LNCAP (cell line): ENCODE data around the gene NRP1.

Experiments used
- TF ChIP-seq, protein P1 (sequence below): fragments of 450-650 bp; IDR thresholded peaks from 2 replicates; pipeline ENCODE4 v1.5.1; 2017; ENCODE audit warnings: mild to moderate bottlenecking

The NRP1 gene

DNA sequence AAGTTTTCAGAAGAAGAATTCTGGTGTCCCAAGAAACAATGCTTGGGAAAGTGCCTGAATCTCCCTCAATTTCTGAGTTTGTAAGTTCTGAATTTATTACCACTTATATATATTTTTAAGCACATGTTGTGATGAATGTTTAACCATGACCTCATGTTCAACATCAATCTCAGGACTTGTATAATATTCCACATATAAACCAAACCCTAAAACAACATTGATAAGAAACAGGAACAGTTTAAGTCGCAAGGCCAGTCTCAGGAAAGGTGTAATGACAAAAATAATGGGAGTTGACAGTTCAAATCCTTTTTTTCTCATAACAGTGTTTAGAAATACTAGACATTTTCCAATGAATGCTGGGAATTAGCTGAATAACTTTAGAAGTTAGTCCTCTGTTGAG lies 22.8 kb downstream of the NRP1 start:
- TF ChIP-seq, protein P1, sequence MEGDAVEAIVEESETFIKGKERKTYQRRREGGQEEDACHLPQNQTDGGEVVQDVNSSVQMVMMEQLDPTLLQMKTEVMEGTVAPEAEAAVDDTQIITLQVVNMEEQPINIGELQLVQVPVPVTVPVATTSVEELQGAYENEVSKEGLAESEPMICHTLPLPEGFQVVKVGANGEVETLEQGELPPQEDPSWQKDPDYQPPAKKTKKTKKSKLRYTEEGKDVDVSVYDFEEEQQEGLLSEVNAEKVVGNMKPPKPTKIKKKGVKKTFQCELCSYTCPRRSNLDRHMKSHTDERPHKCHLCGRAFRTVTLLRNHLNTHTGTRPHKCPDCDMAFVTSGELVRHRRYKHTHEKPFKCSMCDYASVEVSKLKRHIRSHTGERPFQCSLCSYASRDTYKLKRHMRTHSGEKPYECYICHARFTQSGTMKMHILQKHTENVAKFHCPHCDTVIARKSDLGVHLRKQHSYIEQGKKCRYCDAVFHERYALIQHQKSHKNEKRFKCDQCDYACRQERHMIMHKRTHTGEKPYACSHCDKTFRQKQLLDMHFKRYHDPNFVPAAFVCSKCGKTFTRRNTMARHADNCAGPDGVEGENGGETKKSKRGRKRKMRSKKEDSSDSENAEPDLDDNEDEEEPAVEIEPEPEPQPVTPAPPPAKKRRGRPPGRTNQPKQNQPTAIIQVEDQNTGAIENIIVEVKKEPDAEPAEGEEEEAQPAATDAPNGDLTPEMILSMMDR: no peak

DNA sequence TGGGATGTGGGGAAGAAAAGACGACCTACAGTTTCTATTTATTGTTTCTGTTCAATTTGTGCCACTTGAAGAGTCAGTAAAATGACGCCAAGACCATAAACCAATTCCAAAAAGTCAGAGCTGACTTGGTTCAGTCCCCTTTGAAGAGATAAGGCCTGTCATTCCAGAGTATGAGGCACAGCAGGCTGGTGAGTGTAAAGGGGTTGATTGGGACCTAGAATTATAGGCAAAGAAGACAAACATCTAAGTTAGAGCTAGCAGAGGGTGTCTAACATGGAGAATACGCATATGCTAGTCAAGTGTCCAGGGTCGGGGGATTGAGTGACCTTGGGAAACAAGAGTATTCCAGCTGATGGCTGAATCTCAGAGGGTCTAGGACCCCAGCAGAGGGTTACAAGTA lies 23.6 kb downstream of the NRP1 start:
- TF ChIP-seq, protein P1: no peak

DNA sequence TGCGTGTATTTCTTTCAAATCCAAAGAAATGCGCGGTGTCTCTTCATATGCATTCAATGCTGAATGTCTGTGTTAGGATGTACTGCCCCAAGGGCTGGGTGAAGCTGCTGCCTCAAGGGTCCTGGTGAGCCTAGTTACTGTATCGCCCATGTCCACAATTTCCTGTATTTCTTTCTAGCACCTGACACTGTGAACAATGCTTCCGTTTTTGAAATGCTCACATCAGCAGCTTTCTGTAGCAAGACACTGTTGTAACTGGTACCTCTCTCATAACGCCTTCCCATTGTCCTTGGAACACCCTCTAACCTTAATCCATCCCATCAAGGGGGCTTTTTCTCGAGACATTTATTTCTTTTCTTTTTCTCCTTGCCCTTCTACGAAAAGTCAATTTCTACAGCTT lies 25.1 kb downstream of the NRP1 start:
- TF ChIP-seq, protein P1: no peak

DNA sequence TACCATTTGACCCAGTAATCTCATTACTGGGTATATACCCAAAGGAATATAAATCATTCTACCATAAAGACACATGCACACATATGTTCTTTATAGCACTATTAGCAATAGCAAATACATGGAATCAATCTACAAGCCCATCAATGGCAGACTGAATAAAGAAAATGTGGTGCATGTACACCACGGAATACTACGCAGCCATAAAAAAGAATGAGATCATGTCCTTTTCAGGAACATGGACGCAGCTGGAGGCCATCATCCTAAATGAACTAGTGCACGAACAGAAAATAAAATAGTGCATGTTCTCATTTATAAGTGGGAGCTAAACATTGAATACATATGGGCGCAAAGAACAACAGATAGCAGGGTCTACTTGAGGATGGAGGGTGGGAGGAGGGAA lies 26.6 kb downstream of the NRP1 start:
- TF ChIP-seq, protein P1: no peak

GRCh38 chr10:33306701-33307519 lies 27.6 kb downstream of the NRP1 start:
- TF ChIP-seq, protein P1: no peak

- TF ChIP-seq, protein P1: no peak
These were observed 28.3 kb downstream of the NRP1 start for GRCh38 chr10:33306126-33306525.

DNA sequence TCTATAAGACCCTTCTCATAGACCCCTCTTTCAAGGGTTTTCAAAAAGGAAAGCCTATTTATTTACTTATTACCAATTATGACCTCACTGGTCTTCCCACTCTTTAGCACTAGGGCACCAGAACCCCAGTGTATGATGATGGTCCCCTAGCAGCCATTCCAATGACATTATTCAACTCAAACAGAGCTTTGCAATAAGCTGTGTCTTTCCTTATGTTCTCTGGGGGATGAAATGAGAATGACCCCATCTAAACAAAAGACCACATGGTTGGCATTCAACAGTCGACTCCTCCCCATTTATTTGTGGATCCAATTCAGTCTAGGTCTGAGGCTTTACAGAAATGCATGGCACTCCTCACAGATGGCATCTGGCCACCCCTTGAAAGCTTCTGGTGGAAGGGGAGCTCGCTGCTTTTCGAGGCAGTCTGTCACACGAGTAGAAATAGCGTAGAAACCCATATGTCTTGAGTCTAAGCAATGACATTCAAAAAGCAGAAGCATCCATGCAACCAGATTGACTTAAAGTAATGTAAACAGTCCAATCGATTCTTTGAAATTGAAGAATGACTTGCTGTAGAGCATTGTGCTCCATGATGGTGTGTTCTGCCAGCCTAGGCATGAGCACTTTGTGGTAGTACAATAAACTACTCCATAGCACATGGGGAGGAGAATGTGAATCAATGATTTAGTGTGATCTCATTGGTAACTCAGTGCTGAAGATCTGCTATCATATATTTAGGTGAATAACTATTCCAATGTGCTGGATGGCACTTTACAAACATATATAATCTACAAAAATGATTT lies 29.8 kb downstream of the NRP1 start:
- TF ChIP-seq, protein P1: no peak
